ENCODE measurements around the gene RWDD3. TPM values are rescaled to one million over a fixed set of nuclear protein-coding genes. Genes with fewer than 3 reads are reported as not detected.

The RWDD3 gene
- total and polyA plus RNA-seq, 2 of the 4 experiments (the other 2 are of a cell fraction): 10.4 to 13.6 TPM

GRCh38 chr1:95197616-95198252 lies 36.3 kb upstream of the RWDD3 start:
- WGBS, 2 experiments (ENCODE audit: extremely low coverage in 2 of 2, insufficient read length in 1 of 2): no CpG with 5 or more reads among the region's 1 CpG
- BruUV-seq (replicated peaks): no TSS peak
- H4K20me1 ChIP-seq (ENCODE audit: insufficient read depth, low read length): no peaks in the 10 kb centered on the region
- H3K27me3 ChIP-seq (ENCODE audit: control insufficient read depth, insufficient read depth, low read length): no peaks in the 10 kb centered on the region
- no peak overlapping the region for H3K18ac ChIP-seq (ENCODE audit: low read depth, low read length)
- intact Hi-C loops (cut with micrococcal nuclease) (no loop called here), dilution Hi-C loops (cut with HindIII; ENCODE audit: low sequenced_read_pairs, unreplicated experiment) (no loop called here), in situ Hi-C loops (cut with MboI; ENCODE audit: low sequenced_read_pairs) (no loop called here)
- H3K56ac ChIP-seq (ENCODE audit: extremely low read depth, insufficient read depth, low read length): no peak overlapping the region
- H3K27ac ChIP-seq (ENCODE audit: insufficient read depth, low read length): peak overlapping the region; percentile 55; the same call in 1 of the 2 replicates
- no peaks in the 10 kb centered on the region for H3K36me3 ChIP-seq (ENCODE audit: control insufficient read depth, insufficient read depth, low read length)
- no peak overlapping the region for H2BK120ac ChIP-seq (ENCODE audit: low read depth, low read length)
- TF ChIP-seq NFE2L2 (IDR thresholded peaks at IDR 0.05; ENCODE audit: low read depth, low read length) (no peak), ELK1 (IDR thresholded peaks at IDR 0.05; ENCODE audit: borderline replicate concordance, low read depth, low read length) (no peak), MAZ (IDR thresholded peaks at IDR 0.05; ENCODE audit: borderline replicate concordance, low read depth, low read length) (no peak), SMC3 (IDR thresholded peaks at IDR 0.05; ENCODE audit: low read depth, low read length) (no peak), RFX5 (IDR thresholded peaks at IDR 0.05; ENCODE audit: low read depth, low read length) (no peak), MAFK (IDR thresholded peaks at IDR 0.05; ENCODE audit: low read depth, low read length) (no peak), BHLHE40 (IDR thresholded peaks at IDR 0.05; ENCODE audit: low read depth, low read length) (no peak), CHD1 (IDR thresholded peaks at IDR 0.05; ENCODE audit: low read depth, low read length) (no peak), FOS (IDR thresholded peaks at IDR 0.05; ENCODE audit: low read depth, low read length) (no peak), RCOR1 (IDR thresholded peaks at IDR 0.05; ENCODE audit: insufficient replicate concordance, low read length) (no peak), USF2 (IDR thresholded peaks at IDR 0.05; ENCODE audit: low read depth, low read length) (no peak), POLR2A (IDR thresholded peaks at IDR 0.05; ENCODE audit: low read depth, low read length) (no peak)
- peaks cover 6% of the 10 kb centered on the region; the same call in 1 of the 2 replicates for H3K4me1 ChIP-seq (ENCODE audit: control insufficient read depth, insufficient read depth, low read length)
- H3K9me1 ChIP-seq (ENCODE audit: insufficient read depth, low read length): no peaks in the 10 kb centered on the region
- no peak overlapping the region for H3K14ac ChIP-seq (replicated peaks; ENCODE audit: low read depth, low read length)
- H3K4me3 ChIP-seq (ENCODE audit: insufficient read depth, low read depth, low read length): no peak overlapping the region
- peak; percentile 83 for ATAC-seq (ENCODE audit: low read depth)
- ChIA-PET CTCF (no interaction called here), POLR2A (ENCODE audit: unreplicated experiment) (no interaction called here)
- H4K8ac ChIP-seq (ENCODE audit: low read depth in 2 of 2, low read length in 2 of 2): no peak overlapping the region
- H2BK20ac ChIP-seq (ENCODE audit: low read depth, low read length): no peak overlapping the region
- H3K4ac ChIP-seq (ENCODE audit: low read depth, low read length): no peak overlapping the region
- no peak overlapping the region for H4K5ac ChIP-seq (ENCODE audit: low read depth, low read length)
- no peak overlapping the region for H2BK15ac ChIP-seq (ENCODE audit: low read depth, low read length)
- H4K91ac ChIP-seq (ENCODE audit: insufficient read depth, low read depth, low read length): no peak overlapping the region
- no peak overlapping the region for H3K4me2 ChIP-seq (ENCODE audit: low read depth, low read length)
- no peak overlapping the region for H3K9ac ChIP-seq (ENCODE audit: low read depth, low read length)
- H2BK5ac ChIP-seq (ENCODE audit: low read depth, low read length, poor library complexity, severe bottlenecking): no peak overlapping the region
- no peaks in the 10 kb centered on the region for H3K79me1 ChIP-seq (ENCODE audit: low read depth in 1 of 2, low read length in 2 of 2)
- H2AK5ac ChIP-seq (ENCODE audit: low read depth, low read length): no peak overlapping the region
- no peaks in the 10 kb centered on the region for H3K9me3 ChIP-seq (ENCODE audit: control insufficient read depth, insufficient read depth, low read length)
- H2AFZ ChIP-seq (replicated peaks; ENCODE audit: low read length, poor library complexity): no peak overlapping the region
- no peak overlapping the region for H3K23ac ChIP-seq (ENCODE audit: low read depth, low read length)
- H2AK9ac ChIP-seq (replicated peaks; ENCODE audit: low read depth, low read length, poor library complexity): no peak overlapping the region
- peak; percentile 50 for DNase-seq
